HepG2 (cell line): ENCODE results near the gene CAMSAP1. TPM values are rescaled to one million over a fixed set of nuclear protein-coding genes. Genes with fewer than 3 reads are reported as not detected.

Source experiments
- ATAC-seq: fragments of 200-7000 bp; cut with Tn5 transposase; 3 replicates; pipeline ENCODE4 v1.9.1; 2020; ENCODE audit warnings: mild to moderate bottlenecking, moderate library complexity
- BruUV-seq: library from RNA; stranded (reverse); fragments of 400-500 nt; replicated peaks from 2 replicates; lab custom pipeline; 2021; lab: Mats Ljungman, UMichigan
- CTCF ChIA-PET: fragments of 300-600 bp; formaldehyde crosslinking; extraction: SDS; loops from one replicate; lab custom pipeline; 2021; ENCODE audit warnings: low total read pairs, inconsistent platforms, low intra/inter-chr PET ratio; lab: Yijun Ruan, JAX
- POLR2A ChIA-PET: fragments of 350-600 bp; sonication (Branson Sonifier 250); formaldehyde crosslinking; loops from one replicate; lab custom pipeline; 2020; ENCODE audit warnings: antibody characterized with exemption, inconsistent platforms; lab: Yijun Ruan, JAX
- DNase-seq: peaks from one replicate; pipeline ENCODE4 v3.0.0-alpha.2; 2015; ENCODE audit warnings: low spot score
- FAIRE-seq: peaks from 3 replicates; lab custom pipeline; 2011; peaks lifted over from hg19 to GRCh38; lab: Jason Lieb, UNC
- H2AFZ ChIP-seq: one replicate; pipeline ENCODE4 v1.6.1; 2011; ENCODE audit warnings: low read length, inconsistent platforms
- H3K27ac ChIP-seq: fragments of 300-600 bp; 3 replicates; pipeline ENCODE4 v1.8.0; 2011; ENCODE audit warnings: mixed run types, mild to moderate bottlenecking, mixed read lengths, low read length, inconsistent platforms; ENCODE audit not compliant: insufficient read depth; ENCODE audit errors: extremely low read length
- H3K27me3 ChIP-seq, 2 experiments: fragments of 200-600 bp in 1 of 2; 2 replicates in 1 of 2; 3 replicates in 1 of 2; pipeline versions ENCODE4 v1.6.0 to v1.8.0; 2011; ENCODE audit warnings: low read length in 2 of 2, mild to moderate bottlenecking in 2 of 2, moderate library complexity in 2 of 2, inconsistent platforms in 1 of 2; ENCODE audit not compliant: insufficient read depth in 2 of 2, control insufficient read depth in 1 of 2
- H3K36me3 ChIP-seq, 2 experiments: fragments of 200-600 bp in 1 of 2; replicated peaks in 1 of 2; 2 replicates in 1 of 2; 3 replicates in 1 of 2; pipeline versions ENCODE4 v1.5.1 to v1.8.0; 2011; ENCODE audit warnings: low read length in 2 of 2, inconsistent platforms in 1 of 2; ENCODE audit not compliant: insufficient read depth in 2 of 2, control insufficient read depth in 1 of 2
- H3K4me1 ChIP-seq: 2 replicates; pipeline ENCODE4 v1.5.1; 2012; ENCODE audit warnings: low read length, inconsistent platforms; ENCODE audit not compliant: insufficient read depth
- H3K4me2 ChIP-seq: 2 replicates; pipeline ENCODE4 v1.6.0; 2011; ENCODE audit warnings: low read depth, low read length, inconsistent platforms
- H3K4me3 ChIP-seq, 3 experiments: fragments of 200-600 bp in 1 of 3; sonication (generic), shearing (Covaris generic) in 1 of 3; replicated peaks in 1 of 3; 2 replicates each; pipeline ENCODE4 v1.5.1; 2011 to 2016; ENCODE audit warnings: low read length in 3 of 3, inconsistent platforms in 2 of 3, low read depth in 2 of 3, mild to moderate bottlenecking in 2 of 3, control low read depth in 1 of 3, mixed read lengths in 1 of 3; ENCODE audit not compliant: insufficient read depth in 1 of 3
- H3K79me2 ChIP-seq: one replicate; pipeline ENCODE4 v1.6.1; 2011; ENCODE audit warnings: low read length, inconsistent platforms; ENCODE audit not compliant: insufficient read depth
- H3K9ac ChIP-seq: 2 replicates; pipeline ENCODE4 v1.6.0; 2011; ENCODE audit warnings: mild to moderate bottlenecking, low read depth, low read length, inconsistent platforms; ENCODE audit not compliant: insufficient read depth
- H3K9me3 ChIP-seq: 2 replicates; pipeline ENCODE4 v1.5.1; 2012; ENCODE audit warnings: mild to moderate bottlenecking, low read length
- H4K20me1 ChIP-seq: 2 replicates; pipeline ENCODE4 v1.6.0; 2011; ENCODE audit warnings: inconsistent platforms, mild to moderate bottlenecking, low read length, moderate library complexity; ENCODE audit not compliant: insufficient read depth
- CBX1 ChIP-seq: IDR thresholded peaks from one replicate; pipeline ENCODE4 v1.6.1; 2016; ENCODE audit warnings: antibody characterized with exemption, low read depth
- DMAP1 ChIP-seq: IDR thresholded peaks from 2 replicates; pipeline ENCODE4 v1.6.1; 2016
- IRX3 ChIP-seq: sonication (generic); formaldehyde crosslinking; IDR thresholded peaks from 2 replicates; pipeline ENCODE4 v1.8.1; 2023; ENCODE audit warnings: mild to moderate bottlenecking, low read depth, missing genetic modification reagents, borderline replicate concordance
- KDM5B ChIP-seq: sonication (generic); formaldehyde crosslinking; IDR thresholded peaks from 2 replicates; pipeline ENCODE4 v1.4.0; 2020; ENCODE audit warnings: missing genetic modification reagents, mild to moderate bottlenecking, borderline replicate concordance
- MXI1 ChIP-seq: IDR thresholded peaks from 3 replicates; pipeline ENCODE4 v1.6.1; 2012; ENCODE audit warnings: low read depth, low read length, inconsistent platforms, borderline replicate concordance
- YY1 ChIP-seq: IDR thresholded peaks from 2 replicates; pipeline ENCODE4 v1.6.1; 2011; ENCODE audit warnings: low read length, low read depth, moderate library complexity, mild to moderate bottlenecking; ENCODE audit not compliant: insufficient read depth, insufficient replicate concordance
- ZNF441 ChIP-seq: sonication (generic); formaldehyde crosslinking; IDR thresholded peaks from 2 replicates; pipeline ENCODE4 v1.7.0; 2021; ENCODE audit warnings: missing genetic modification reagents, borderline replicate concordance
- ZNF616 ChIP-seq: sonication (generic); formaldehyde crosslinking; IDR thresholded peaks from 2 replicates; pipeline ENCODE4 v1.5.0; 2020; ENCODE audit warnings: low read depth, mild to moderate bottlenecking, missing genetic modification reagents
- WGBS: methylation state at CpG from one replicate; pipeline ENCODE4 v1.1.6; 2017; ENCODE audit warnings: low lambda C conversion rate; 5-methylcytosine and 5-hydroxymethylcytosine counted together
- in situ Hi-C: cut with HindIII; loops from 2 replicates; pipeline ENCODE4 v1.10.0; 2017; ENCODE audit warnings: low pct_unique_long_range_greater_than_20kb; ENCODE audit not compliant: extremely low pct_ligation_motif_present
- intact Hi-C: fragments of 100-400 bp; cut with micrococcal nuclease; formaldehyde crosslinking; loops from one replicate; pipeline ENCODE4 v1.10.0; 2022; ENCODE audit not compliant: unreplicated experiment
- polyA plus RNA-seq, 8 experiments: library from polyadenylated mRNA; depleted of rRNA in 3 of 8; stranded (reverse) in 7 of 8; unstranded in 1 of 8; fragments of >200 nt; fragmentation: Illumina TruSeq in 4 of 8; extraction: Trizol in 4 of 8; gene quantifications; 2 replicates each; pipeline versions ENCODE4 v1.2.1 to v1.2.3, GENCODE V29; 2011 to 2016; ENCODE audit warnings: low read depth in 4 of 8, missing spikeins in 1 of 8, mixed read lengths in 1 of 8; ENCODE audit not compliant: insufficient read depth in 1 of 8
- total RNA-seq, 5 experiments: library from RNA; depleted of rRNA; stranded (reverse); fragments of >200 nt; fragmentation: Illumina TruSeq; extraction: Trizol; gene quantifications; 2 replicates each; pipeline ENCODE4 v1.2.3, GENCODE V29; 2016; ENCODE audit warnings: low read depth in 1 of 5
- TF ChIP-seq, protein P1 (sequence below): fragments of 450-650 bp; IDR thresholded peaks from 2 replicates; pipeline ENCODE4 v1.6.1; 2016
- TF ChIP-seq, protein P2 (sequence below): sonication (generic); formaldehyde crosslinking; IDR thresholded peaks from 2 replicates; pipeline ENCODE4 v1.9.0; 2021; ENCODE audit warnings: missing genetic modification reagents, borderline replicate concordance

Gene CAMSAP1
- total and polyA plus RNA-seq, 2 of the 13 experiments (the other 11 are each of a cell fraction or from before 2014, with no cell fraction given) = 3.8 to 12.4 TPM

DNA sequence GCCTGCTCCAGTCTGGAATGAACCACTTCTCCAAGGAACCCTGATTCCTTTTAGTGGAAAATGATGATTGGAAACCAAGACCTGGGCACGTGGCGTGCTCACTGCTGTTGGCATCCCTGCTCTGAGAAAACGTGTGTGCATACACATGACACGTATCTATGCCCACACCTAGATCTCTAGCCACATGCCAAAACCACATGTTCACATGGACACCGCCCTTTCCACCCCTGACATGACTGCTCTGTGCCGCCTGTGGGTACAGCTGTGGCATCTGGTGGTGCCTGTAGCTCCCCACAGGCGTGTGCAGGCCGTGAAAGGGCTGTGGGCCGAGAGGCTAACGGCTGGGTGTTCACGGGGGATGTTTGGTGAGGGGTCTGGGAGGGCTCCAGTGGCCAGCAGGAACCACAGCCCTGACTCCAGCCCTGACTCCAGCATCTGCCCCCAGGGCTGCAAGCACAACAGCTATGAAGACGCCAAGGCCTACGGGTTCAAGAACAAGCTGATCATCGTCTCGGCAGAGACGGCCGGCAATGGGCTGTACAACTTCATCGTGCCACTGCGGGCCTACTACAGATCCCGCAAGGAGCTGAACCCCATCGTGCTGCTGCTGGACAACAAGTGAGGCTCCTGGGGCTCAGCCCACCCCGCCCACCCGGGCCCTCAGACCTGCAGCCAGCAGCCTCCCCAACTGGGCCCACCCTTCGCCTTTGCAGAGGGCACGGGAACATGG lies 130.3 kb downstream of the CAMSAP1 start:
- no peak overlapping the region for H3K27ac ChIP-seq
- no peak for FAIRE-seq
- H3K79me2 ChIP-seq = no peaks in the 10 kb centered on the region
- no peak for TF ChIP-seq ZNF616 (CRISPR knock-in tag)
- TF ChIP-seq, protein P1, sequence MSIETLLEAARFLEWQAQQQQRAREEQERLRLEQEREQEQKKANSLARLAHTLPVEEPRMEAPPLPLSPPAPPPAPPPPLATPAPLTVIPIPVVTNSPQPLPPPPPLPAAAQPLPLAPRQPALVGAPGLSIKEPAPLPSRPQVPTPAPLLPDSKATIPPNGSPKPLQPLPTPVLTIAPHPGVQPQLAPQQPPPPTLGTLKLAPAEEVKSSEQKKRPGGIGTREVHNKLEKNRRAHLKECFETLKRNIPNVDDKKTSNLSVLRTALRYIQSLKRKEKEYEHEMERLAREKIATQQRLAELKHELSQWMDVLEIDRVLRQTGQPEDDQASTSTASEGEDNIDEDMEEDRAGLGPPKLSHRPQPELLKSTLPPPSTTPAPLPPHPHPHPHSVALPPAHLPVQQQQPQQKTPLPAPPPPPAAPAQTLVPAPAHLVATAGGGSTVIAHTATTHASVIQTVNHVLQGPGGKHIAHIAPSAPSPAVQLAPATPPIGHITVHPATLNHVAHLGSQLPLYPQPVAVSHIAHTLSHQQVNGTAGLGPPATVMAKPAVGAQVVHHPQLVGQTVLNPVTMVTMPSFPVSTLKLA = peak; percentile 81
- TF ChIP-seq, all 625 proteins: peak for 1
- ChIA-PET CTCF (no interaction called here), POLR2A (no interaction called here)
- H3K4me1 ChIP-seq = no peaks in the 10 kb centered on the region
- DNase-seq = no peak
- no peak for ATAC-seq
- H3K36me3 ChIP-seq = no peaks in the 10 kb centered on the region
- H3K4me2 ChIP-seq = no peak overlapping the region
- H3K27me3 ChIP-seq = peaks cover 19 to 82% of the 10 kb centered on the region in 2 experiments
- no peak overlapping the region for H3K9ac ChIP-seq
- 19% methylated on average over 6 of the region's 25 CpGs for WGBS
- H3K4me3 ChIP-seq = no peak overlapping the region
- in situ Hi-C loops = no loop called here
- H2AFZ ChIP-seq = no peak overlapping the region
- no peaks in the 10 kb centered on the region for H4K20me1 ChIP-seq
- no TSS peak for BruUV-seq
- intact Hi-C loops = no loop called here
- H3K9me3 ChIP-seq = no peaks in the 10 kb centered on the region

DNA sequence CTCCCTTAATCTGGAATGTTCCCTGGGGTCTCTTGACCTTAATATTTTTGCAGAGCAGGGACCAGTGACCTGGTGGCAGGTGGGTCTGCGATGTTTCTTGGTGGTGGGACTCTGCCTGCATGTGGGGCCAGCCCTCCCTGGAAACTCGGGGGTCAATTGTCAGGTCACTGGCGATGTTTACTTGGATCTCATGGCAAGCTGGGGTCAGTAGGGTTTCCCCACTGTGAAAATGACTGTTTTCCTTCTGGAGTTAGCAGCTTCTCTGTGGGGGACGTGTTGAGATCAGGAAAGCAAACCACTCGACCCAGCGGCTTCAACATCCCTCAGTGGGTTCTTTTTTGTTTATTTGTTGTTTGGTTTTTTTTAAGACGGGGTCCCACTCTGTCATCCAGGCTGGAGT lies 131.4 kb downstream of the CAMSAP1 start:
- ATAC-seq (no peak), FAIRE-seq (no peak), DNase-seq (no peak)
- no peaks in the 10 kb centered on the region for H3K4me1 ChIP-seq
- no peaks in the 10 kb centered on the region for H3K9me3 ChIP-seq
- BruUV-seq = no TSS peak
- no peaks in the 10 kb centered on the region for H4K20me1 ChIP-seq
- H2AFZ ChIP-seq = no peak overlapping the region
- no peak for TF ChIP-seq KDM5B
- TF ChIP-seq IRX3 (CRISPR knock-in tag) = no peak
- no peak for TF ChIP-seq DMAP1
- TF ChIP-seq ZNF441 (CRISPR knock-in tag) = no peak
- no peak for TF ChIP-seq MXI1
- TF ChIP-seq CBX1 = no peak
- TF ChIP-seq, protein P2, sequence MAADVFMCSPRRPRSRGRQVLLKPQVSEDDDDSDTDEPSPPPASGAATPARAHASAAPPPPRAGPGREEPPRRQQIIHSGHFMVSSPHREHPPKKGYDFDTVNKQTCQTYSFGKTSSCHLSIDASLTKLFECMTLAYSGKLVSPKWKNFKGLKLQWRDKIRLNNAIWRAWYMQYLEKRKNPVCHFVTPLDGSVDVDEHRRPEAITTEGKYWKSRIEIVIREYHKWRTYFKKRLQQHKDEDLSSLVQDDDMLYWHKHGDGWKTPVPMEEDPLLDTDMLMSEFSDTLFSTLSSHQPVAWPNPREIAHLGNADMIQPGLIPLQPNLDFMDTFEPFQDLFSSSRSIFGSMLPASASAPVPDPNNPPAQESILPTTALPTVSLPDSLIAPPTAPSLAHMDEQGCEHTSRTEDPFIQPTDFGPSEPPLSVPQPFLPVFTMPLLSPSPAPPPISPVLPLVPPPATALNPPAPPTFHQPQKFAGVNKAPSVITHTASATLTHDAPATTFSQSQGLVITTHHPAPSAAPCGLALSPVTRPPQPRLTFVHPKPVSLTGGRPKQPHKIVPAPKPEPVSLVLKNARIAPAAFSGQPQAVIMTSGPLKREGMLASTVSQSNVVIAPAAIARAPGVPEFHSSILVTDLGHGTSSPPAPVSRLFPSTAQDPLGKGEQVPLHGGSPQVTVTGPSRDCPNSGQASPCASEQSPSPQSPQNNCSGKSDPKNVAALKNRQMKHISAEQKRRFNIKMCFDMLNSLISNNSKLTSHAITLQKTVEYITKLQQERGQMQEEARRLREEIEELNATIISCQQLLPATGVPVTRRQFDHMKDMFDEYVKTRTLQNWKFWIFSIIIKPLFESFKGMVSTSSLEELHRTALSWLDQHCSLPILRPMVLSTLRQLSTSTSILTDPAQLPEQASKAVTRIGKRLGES = no peak
- no peak for TF ChIP-seq YY1
- H3K4me3 ChIP-seq = no peak overlapping the region
- H3K79me2 ChIP-seq = no peaks in the 10 kb centered on the region
- peaks cover 17 to 77% of the 10 kb centered on the region in 2 experiments for H3K27me3 ChIP-seq
- H3K36me3 ChIP-seq = no peaks in the 10 kb centered on the region
- H3K4me2 ChIP-seq = no peak overlapping the region
- H3K9ac ChIP-seq = no peak overlapping the region
- 19% methylated on average over 7 of the region's 7 CpGs for WGBS
- H3K27ac ChIP-seq = no peak overlapping the region
- in situ Hi-C loops (no loop called here), intact Hi-C loops (no loop called here)
- ChIA-PET POLR2A (no interaction called here), CTCF (no interaction called here)
